GM12878 (cell line): ENCODE results near the gene MARVELD3. TPM values are rescaled to one million over a fixed set of nuclear protein-coding genes. Genes with fewer than 3 reads are reported as not detected.

Source experiments
- ATAC-seq: fragments of 200-7000 bp; cut with Tn5 transposase; 3 replicates; pipeline ENCODE4 v1.9.1; 2020; ENCODE audit warnings: mild to moderate bottlenecking, moderate library complexity
- BruUV-seq: library from RNA; stranded (reverse); fragments of 400-500 nt; replicated peaks from 2 replicates; lab custom pipeline; 2021; lab: Mats Ljungman, UMichigan
- CTCF ChIA-PET: fragments of 300-600 bp; sonication (Branson Sonifier 250); formaldehyde crosslinking; extraction: SDS; loops from one replicate; lab custom pipeline; 2021; ENCODE audit warnings: inconsistent platforms; lab: Yijun Ruan, JAX
- POLR2A ChIA-PET: fragments of 350-600 bp; formaldehyde crosslinking; extraction: SDS; loops from one replicate; lab custom pipeline; 2021; ENCODE audit warnings: inconsistent platforms; lab: Charles Lee
- RAD21 ChIA-PET: fragments of 300-600 bp; sonication (Branson Sonifier 250); formaldehyde crosslinking; loops from one replicate; lab custom pipeline; 2023; ENCODE audit warnings: antibody characterized with exemption; ENCODE audit not compliant: unreplicated experiment; lab: Charles Lee
- SMC1A ChIA-PET: fragments of 300-600 bp; sonication (Branson Sonifier 250); formaldehyde crosslinking; loops from one replicate; lab custom pipeline; 2023; ENCODE audit not compliant: unreplicated experiment, uncharacterized antibody; lab: Charles Lee
- DNase-seq: peaks from one replicate; pipeline ENCODE4 v3.0.0-alpha.2; 2011; ENCODE audit warnings: low read depth, low spot score
- FAIRE-seq: peaks from 3 replicates; lab custom pipeline; 2011; peaks lifted over from hg19 to GRCh38; lab: Jason Lieb, UNC
- H2AFZ ChIP-seq: 2 replicates; pipeline ENCODE4 v1.6.0; 2011; ENCODE audit warnings: low read depth, low read length, control low read depth; ENCODE audit not compliant: control insufficient read depth
- H3K27ac ChIP-seq: 2 replicates; pipeline ENCODE4 v1.5.1; 2011; ENCODE audit warnings: control low read depth; ENCODE audit not compliant: control insufficient read depth, insufficient read depth
- H3K27me3 ChIP-seq, 2 experiments: replicated peaks in 1 of 2; 2 replicates each; pipeline versions ENCODE4 v1.6.0 to v1.6.1; 2011; ENCODE audit warnings: low read length in 1 of 2; ENCODE audit not compliant: control insufficient read depth in 2 of 2, insufficient read depth in 2 of 2
- H3K36me3 ChIP-seq, 2 experiments: 2 replicates each; pipeline ENCODE4 v1.5.1; 2011; ENCODE audit warnings: low read length in 1 of 2; ENCODE audit not compliant: control insufficient read depth in 2 of 2, insufficient read depth in 2 of 2
- H3K4me1 ChIP-seq: 2 replicates; pipeline ENCODE4 v1.6.1; 2011; ENCODE audit warnings: mild to moderate bottlenecking, low read length, moderate library complexity, mixed read lengths; ENCODE audit not compliant: control insufficient read depth, insufficient read depth
- H3K4me2 ChIP-seq: 2 replicates; pipeline ENCODE4 v1.6.0; 2011; ENCODE audit warnings: control low read depth; ENCODE audit not compliant: control insufficient read depth, insufficient read depth
- H3K4me3 ChIP-seq: fragments of 200-600 bp; sonication (generic); 2 replicates; pipeline ENCODE4 v1.5.1; 2016
- H3K79me2 ChIP-seq: 2 replicates; pipeline ENCODE4 v1.6.0; 2011; ENCODE audit warnings: low read length; ENCODE audit not compliant: control insufficient read depth, insufficient read depth
- H3K9ac ChIP-seq: 2 replicates; pipeline ENCODE4 v1.8.0; 2011; ENCODE audit warnings: low read length, control low read depth, mixed read lengths; ENCODE audit not compliant: control insufficient read depth, insufficient read depth
- H3K9me3 ChIP-seq: replicated peaks from 3 replicates; pipeline ENCODE4 v1.5.1; 2011; ENCODE audit warnings: mild to moderate bottlenecking, low read length; ENCODE audit not compliant: control insufficient read depth, insufficient read depth
- H4K20me1 ChIP-seq: 2 replicates; pipeline ENCODE4 v1.6.0; 2011; ENCODE audit not compliant: control insufficient read depth, insufficient read depth
- ASH2L ChIP-seq: fragments of 300-600, 200-600 bp; sonication (generic); IDR thresholded peaks from 2 replicates; pipeline ENCODE4 v1.6.1; 2017; ENCODE audit warnings: low read depth, mild to moderate bottlenecking, borderline replicate concordance
- ATF7 ChIP-seq: fragments of 450-650 bp; IDR thresholded peaks from 2 replicates; pipeline ENCODE4 v1.6.1; 2016; ENCODE audit warnings: low read depth, mild to moderate bottlenecking
- CHD1 ChIP-seq: IDR thresholded peaks from 2 replicates; pipeline ENCODE4 v1.6.1; 2012; ENCODE audit warnings: low read depth, low read length, improper control_type of control experiment
- HDGF ChIP-seq: fragments of 450-650 bp; IDR thresholded peaks from 2 replicates; pipeline ENCODE4 v1.6.1; 2016; ENCODE audit warnings: antibody characterized with exemption
- IKZF1 ChIP-seq: fragments of 450-650 bp; conservative IDR thresholded peaks from 2 replicates; pipeline ENCODE4 v1.6.1; 2017; ENCODE audit warnings: antibody characterized with exemption, mild to moderate bottlenecking
- NBN ChIP-seq: fragments of 450-650 bp; IDR thresholded peaks from 2 replicates; pipeline ENCODE4 v1.6.1; 2016
- POLR2A ChIP-seq: IDR thresholded peaks from 2 replicates; pipeline ENCODE4 v1.6.1; 2011; ENCODE audit warnings: low read depth, mild to moderate bottlenecking, low read length
- TAF1 ChIP-seq: IDR thresholded peaks from 2 replicates; pipeline ENCODE4 v1.6.1; 2011; ENCODE audit warnings: mild to moderate bottlenecking, low read depth, low read length, borderline replicate concordance
- TCF7 ChIP-seq: IDR thresholded peaks from 2 replicates; pipeline ENCODE4 v1.6.1; 2014; ENCODE audit warnings: antibody characterized with exemption, borderline replicate concordance
- YBX1 ChIP-seq: fragments of 450-650 bp; IDR thresholded peaks from 2 replicates; pipeline ENCODE4 v1.6.1; 2016; ENCODE audit warnings: antibody characterized with exemption
- ZNF207 ChIP-seq: fragments of 450-650 bp; IDR thresholded peaks from 2 replicates; pipeline ENCODE4 v1.6.1; 2014; ENCODE audit warnings: antibody characterized with exemption, mild to moderate bottlenecking, borderline replicate concordance
- WGBS: methylation state at CpG from one replicate; pipeline ENCODE4 v1.1.6; 2016; ENCODE audit warnings: low lambda C conversion rate; ENCODE audit not compliant: insufficient replicate concordance, insufficient coverage; ENCODE audit errors: missing lambda C conversion rate; 5-methylcytosine and 5-hydroxymethylcytosine counted together
- in situ Hi-C: fragments of 300-500 bp; cut with MboI; formaldehyde crosslinking; loops from 9 replicates; pipeline ENCODE4 v1.14.3; 2018; ENCODE audit warnings: mixed read lengths
- intact Hi-C: fragments of 100-400 bp; cut with micrococcal nuclease; formaldehyde crosslinking; loops from one replicate; pipeline ENCODE4 v1.14.2; 2022; ENCODE audit not compliant: unreplicated experiment
- polyA plus RNA-seq, 11 experiments: library from polyadenylated mRNA; depleted of rRNA in 4 of 11; unstranded in 6 of 11; stranded (reverse) in 5 of 11; fragments of >200 nt; fragmentation: Nextera tagmentation in 4 of 11; fragmentation: Illumina TruSeq in 1 of 11; extraction: Ambion mirVana in 4 of 11; extraction: Trizol in 1 of 11; gene quantifications; 1 replicate in 1 of 11; 2 replicates in 10 of 11; pipeline versions ENCODE4 v1.2.1 to v1.2.3, GENCODE V29; 2011 to 2016; ENCODE audit warnings: inconsistent platforms in 2 of 11, missing spikeins in 2 of 11, low read depth in 1 of 11
- total RNA-seq, 4 experiments: library from RNA; depleted of rRNA in 3 of 4; stranded (reverse); fragments of >200 nt in 3 of 4; fragmentation: Illumina TruSeq in 1 of 4; extraction: Trizol in 1 of 4; gene quantifications; 2 replicates each; pipeline versions ENCODE4 v1.2.1 to v1.2.3, GENCODE V29; 2013 to 2021
- TF ChIP-seq, protein P1 (sequence below): IDR thresholded peaks from 2 replicates; pipeline ENCODE4 v1.6.1; 2011; ENCODE audit warnings: low read depth, mild to moderate bottlenecking, low read length, moderate library complexity, borderline replicate concordance; ENCODE audit errors: extremely low read depth
- TF ChIP-seq, protein P2 (sequence below): fragments of 450-650 bp; formaldehyde crosslinking; IDR thresholded peaks from 2 replicates; pipeline ENCODE4 v1.5.0; 2022; ENCODE audit warnings: mild to moderate bottlenecking, missing genetic modification characterization
- TF ChIP-seq, protein P3 (sequence below): IDR thresholded peaks from 2 replicates; pipeline ENCODE4 v1.6.1; 2012; ENCODE audit warnings: low read depth, low read length, improper control_type of control experiment
- TF ChIP-seq, protein P4 (sequence below): IDR thresholded peaks from 2 replicates; pipeline ENCODE4 v1.6.1; 2012; ENCODE audit warnings: improper control_type of control experiment, low read depth, low read length; ENCODE audit not compliant: insufficient replicate concordance
- TF ChIP-seq, protein P5 (sequence below): IDR thresholded peaks from 2 replicates; pipeline ENCODE4 v1.6.1; 2012; ENCODE audit warnings: low read depth, low read length, improper control_type of control experiment

MARVELD3 gene
- total and polyA plus RNA-seq, 10 of the 15 experiments (the other 5 are each of a cell fraction or from before 2014, with no cell fraction given): 0.03 to 0.18 (median 0.09) TPM; not detected in 4

DNA sequence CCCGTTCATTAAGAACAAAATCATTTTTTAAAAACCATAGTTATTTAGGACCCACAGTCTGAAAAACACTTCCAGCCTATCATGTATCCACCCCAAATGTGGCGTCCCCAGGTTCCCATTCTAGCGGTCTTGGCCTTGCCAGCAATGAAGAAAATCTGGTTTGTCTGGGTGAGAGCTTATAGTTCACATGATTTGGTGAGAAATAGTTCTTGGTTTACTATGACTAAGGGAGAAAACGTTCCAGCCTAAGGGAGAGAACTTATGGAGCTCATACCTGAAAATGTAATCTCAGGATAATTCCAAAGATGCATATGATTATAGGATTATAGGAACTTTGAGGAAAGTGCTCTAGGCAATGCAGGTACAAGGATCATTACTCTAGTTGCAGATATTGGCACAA, 4.8 kb downstream of the MARVELD3 start:
- no peak overlapping the region for H3K27ac ChIP-seq
- in situ Hi-C loops (no loop called here), intact Hi-C loops (no loop called here)
- FAIRE-seq: no peak
- H3K36me3 ChIP-seq: no peaks in the 10 kb centered on the region
- BruUV-seq: no TSS peak
- no peak for DNase-seq
- no peak overlapping the region for H2AFZ ChIP-seq
- H3K4me3 ChIP-seq: no peak overlapping the region
- ChIA-PET CTCF (interaction anchor here (1.3 kb wide), 1 partner anchor 66 kb away, joined by 4 read pairs; no protein-coding TSS in a partner anchor), SMC1A (no interaction called here), POLR2A (no interaction called here), RAD21 (no interaction called here)
- H3K27me3 ChIP-seq: no peaks in the 10 kb centered on the region; a peak in 1 of 4 replicates
- no peaks in the 10 kb centered on the region for H3K79me2 ChIP-seq
- no peak for ATAC-seq
- no peak overlapping the region for H3K4me2 ChIP-seq
- H3K9ac ChIP-seq: no peak overlapping the region
- H3K9me3 ChIP-seq: no peaks in the 10 kb centered on the region
- 55% methylated on average over 4 of the region's 4 CpGs for WGBS
- no peaks in the 10 kb centered on the region for H4K20me1 ChIP-seq
- H3K4me1 ChIP-seq: no peaks in the 10 kb centered on the region
- TF ChIP-seq CHD1 (no peak), IKZF1 (no peak), POLR2A (no peak), NBN (no peak), ZNF207 (no peak), ATF7 (no peak), TCF7 (no peak), ASH2L (no peak), YBX1 (no peak), HDGF (no peak), TAF1 (no peak)
- TF ChIP-seq, protein P1, sequence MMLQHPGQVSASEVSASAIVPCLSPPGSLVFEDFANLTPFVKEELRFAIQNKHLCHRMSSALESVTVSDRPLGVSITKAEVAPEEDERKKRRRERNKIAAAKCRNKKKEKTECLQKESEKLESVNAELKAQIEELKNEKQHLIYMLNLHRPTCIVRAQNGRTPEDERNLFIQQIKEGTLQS: no peak
- TF ChIP-seq, protein P2, sequence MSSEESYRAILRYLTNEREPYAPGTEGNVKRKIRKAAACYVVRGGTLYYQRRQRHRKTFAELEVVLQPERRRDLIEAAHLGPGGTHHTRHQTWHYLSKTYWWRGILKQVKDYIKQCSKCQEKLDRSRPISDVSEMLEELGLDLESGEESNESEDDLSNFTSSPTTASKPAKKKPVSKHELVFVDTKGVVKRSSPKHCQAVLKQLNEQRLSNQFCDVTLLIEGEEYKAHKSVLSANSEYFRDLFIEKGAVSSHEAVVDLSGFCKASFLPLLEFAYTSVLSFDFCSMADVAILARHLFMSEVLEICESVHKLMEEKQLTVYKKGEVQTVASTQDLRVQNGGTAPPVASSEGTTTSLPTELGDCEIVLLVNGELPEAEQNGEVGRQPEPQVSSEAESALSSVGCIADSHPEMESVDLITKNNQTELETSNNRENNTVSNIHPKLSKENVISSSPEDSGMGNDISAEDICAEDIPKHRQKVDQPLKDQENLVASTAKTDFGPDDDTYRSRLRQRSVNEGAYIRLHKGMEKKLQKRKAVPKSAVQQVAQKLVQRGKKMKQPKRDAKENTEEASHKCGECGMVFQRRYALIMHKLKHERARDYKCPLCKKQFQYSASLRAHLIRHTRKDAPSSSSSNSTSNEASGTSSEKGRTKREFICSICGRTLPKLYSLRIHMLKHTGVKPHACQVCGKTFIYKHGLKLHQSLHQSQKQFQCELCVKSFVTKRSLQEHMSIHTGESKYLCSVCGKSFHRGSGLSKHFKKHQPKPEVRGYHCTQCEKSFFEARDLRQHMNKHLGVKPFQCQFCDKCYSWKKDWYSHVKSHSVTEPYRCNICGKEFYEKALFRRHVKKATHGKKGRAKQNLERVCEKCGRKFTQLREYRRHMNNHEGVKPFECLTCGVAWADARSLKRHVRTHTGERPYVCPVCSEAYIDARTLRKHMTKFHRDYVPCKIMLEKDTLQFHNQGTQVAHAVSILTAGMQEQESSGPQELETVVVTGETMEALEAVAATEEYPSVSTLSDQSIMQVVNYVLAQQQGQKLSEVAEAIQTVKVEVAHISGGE (CRISPR knock-in tag): no peak
- TF ChIP-seq, protein P3, sequence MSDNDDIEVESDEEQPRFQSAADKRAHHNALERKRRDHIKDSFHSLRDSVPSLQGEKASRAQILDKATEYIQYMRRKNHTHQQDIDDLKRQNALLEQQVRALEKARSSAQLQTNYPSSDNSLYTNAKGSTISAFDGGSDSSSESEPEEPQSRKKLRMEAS: no peak
- TF ChIP-seq, protein P4, sequence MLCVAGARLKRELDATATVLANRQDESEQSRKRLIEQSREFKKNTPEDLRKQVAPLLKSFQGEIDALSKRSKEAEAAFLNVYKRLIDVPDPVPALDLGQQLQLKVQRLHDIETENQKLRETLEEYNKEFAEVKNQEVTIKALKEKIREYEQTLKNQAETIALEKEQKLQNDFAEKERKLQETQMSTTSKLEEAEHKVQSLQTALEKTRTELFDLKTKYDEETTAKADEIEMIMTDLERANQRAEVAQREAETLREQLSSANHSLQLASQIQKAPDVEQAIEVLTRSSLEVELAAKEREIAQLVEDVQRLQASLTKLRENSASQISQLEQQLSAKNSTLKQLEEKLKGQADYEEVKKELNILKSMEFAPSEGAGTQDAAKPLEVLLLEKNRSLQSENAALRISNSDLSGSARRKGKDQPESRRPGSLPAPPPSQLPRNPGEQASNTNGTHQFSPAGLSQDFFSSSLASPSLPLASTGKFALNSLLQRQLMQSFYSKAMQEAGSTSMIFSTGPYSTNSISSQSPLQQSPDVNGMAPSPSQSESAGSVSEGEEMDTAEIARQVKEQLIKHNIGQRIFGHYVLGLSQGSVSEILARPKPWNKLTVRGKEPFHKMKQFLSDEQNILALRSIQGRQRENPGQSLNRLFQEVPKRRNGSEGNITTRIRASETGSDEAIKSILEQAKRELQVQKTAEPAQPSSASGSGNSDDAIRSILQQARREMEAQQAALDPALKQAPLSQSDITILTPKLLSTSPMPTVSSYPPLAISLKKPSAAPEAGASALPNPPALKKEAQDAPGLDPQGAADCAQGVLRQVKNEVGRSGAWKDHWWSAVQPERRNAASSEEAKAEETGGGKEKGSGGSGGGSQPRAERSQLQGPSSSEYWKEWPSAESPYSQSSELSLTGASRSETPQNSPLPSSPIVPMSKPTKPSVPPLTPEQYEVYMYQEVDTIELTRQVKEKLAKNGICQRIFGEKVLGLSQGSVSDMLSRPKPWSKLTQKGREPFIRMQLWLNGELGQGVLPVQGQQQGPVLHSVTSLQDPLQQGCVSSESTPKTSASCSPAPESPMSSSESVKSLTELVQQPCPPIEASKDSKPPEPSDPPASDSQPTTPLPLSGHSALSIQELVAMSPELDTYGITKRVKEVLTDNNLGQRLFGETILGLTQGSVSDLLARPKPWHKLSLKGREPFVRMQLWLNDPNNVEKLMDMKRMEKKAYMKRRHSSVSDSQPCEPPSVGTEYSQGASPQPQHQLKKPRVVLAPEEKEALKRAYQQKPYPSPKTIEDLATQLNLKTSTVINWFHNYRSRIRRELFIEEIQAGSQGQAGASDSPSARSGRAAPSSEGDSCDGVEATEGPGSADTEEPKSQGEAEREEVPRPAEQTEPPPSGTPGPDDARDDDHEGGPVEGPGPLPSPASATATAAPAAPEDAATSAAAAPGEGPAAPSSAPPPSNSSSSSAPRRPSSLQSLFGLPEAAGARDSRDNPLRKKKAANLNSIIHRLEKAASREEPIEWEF: no peak
- TF ChIP-seq, protein P5, sequence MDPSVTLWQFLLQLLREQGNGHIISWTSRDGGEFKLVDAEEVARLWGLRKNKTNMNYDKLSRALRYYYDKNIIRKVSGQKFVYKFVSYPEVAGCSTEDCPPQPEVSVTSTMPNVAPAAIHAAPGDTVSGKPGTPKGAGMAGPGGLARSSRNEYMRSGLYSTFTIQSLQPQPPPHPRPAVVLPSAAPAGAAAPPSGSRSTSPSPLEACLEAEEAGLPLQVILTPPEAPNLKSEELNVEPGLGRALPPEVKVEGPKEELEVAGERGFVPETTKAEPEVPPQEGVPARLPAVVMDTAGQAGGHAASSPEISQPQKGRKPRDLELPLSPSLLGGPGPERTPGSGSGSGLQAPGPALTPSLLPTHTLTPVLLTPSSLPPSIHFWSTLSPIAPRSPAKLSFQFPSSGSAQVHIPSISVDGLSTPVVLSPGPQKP: no peak
